SK-N-SH (cell line): Measurements from ENCODE around the gene ADNP2.

ENCODE experiments used
- CTCF ChIP-seq: fragments of 200-600 bp; sonication (generic); IDR thresholded peaks from 2 replicates; pipeline ENCODE4 v1.6.1; 2017; ENCODE audit warnings: antibody characterized with exemption, mild to moderate bottlenecking, moderate library complexity
- MXI1 ChIP-seq: IDR thresholded peaks from 2 replicates; pipeline ENCODE4 v1.6.1; 2012; ENCODE audit warnings: mild to moderate bottlenecking, low read depth, low read length, improper control_type of control experiment
- NFIC ChIP-seq: IDR thresholded peaks from 2 replicates; pipeline ENCODE4 v1.4.0; 2012; ENCODE audit warnings: borderline replicate concordance
- POLR2AphosphoS5 ChIP-seq: IDR thresholded peaks from 2 replicates; pipeline ENCODE4 v1.6.1; 2012; ENCODE audit warnings: low read depth, low read length
- RAD21 ChIP-seq: IDR thresholded peaks from 2 replicates; pipeline ENCODE4 v1.6.1; 2012; ENCODE audit warnings: mild to moderate bottlenecking, low read length

- TF ChIP-seq NFIC (no peak), POLR2AphosphoS5 (no peak), MXI1 (no peak), CTCF (no peak), RAD21 (no peak)
Measured at GRCh38 chr18:80137137-80137536, 28.1 kb downstream of the ADNP2 start.
